ENCODE data around the gene FREY1. TPM values are rescaled to one million over a fixed set of nuclear protein-coding genes. Genes with fewer than 3 reads are reported as not detected.

Gene FREY1
- total RNA-seq, 1 experiment from 2014 or later = 1.4 TPM

DNA sequence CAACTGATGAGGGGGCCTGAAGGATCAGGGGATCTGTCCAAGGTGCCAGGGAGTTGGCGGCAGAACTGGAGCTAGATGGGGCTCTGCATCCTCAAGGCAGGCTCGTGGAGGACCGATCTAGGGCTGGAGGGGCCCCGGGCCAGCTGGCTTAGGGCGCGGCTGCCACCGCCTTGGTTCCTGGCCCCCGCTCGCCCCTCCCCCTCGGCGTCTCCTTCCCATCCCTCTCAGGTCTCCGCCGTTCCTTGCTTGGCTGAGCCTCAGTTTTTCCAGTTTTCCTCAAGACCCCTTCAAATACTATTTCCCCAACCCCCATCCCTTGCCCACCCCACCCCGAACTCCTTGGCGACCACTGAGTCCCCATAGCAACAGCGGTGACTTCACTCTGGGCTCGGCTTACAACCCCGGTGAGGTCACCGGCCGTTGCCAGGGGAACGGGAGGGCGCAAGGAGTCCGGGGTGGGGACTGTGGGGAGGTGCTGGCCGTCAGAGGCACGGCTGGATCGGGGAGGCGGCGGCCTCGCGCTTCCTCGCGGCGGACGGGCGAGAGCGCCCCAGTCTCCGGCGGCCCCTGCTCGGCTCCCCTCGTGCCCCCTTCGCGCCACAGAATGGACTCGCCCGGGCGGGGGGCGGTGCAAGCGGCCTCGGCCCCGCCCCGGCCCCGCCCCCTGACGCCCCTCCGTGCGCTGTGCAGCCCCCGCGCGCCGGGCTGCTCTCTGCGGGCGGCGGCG, 7.5 kb downstream of the FREY1 start:
- peak; percentile 87 for ATAC-seq
- no peak for TF ChIP-seq SIN3A (IDR thresholded peaks at IDR 0.05; ENCODE audit: borderline replicate concordance, insufficient read depth, low read depth, low read length)
- TF ChIP-seq, protein P1, sequence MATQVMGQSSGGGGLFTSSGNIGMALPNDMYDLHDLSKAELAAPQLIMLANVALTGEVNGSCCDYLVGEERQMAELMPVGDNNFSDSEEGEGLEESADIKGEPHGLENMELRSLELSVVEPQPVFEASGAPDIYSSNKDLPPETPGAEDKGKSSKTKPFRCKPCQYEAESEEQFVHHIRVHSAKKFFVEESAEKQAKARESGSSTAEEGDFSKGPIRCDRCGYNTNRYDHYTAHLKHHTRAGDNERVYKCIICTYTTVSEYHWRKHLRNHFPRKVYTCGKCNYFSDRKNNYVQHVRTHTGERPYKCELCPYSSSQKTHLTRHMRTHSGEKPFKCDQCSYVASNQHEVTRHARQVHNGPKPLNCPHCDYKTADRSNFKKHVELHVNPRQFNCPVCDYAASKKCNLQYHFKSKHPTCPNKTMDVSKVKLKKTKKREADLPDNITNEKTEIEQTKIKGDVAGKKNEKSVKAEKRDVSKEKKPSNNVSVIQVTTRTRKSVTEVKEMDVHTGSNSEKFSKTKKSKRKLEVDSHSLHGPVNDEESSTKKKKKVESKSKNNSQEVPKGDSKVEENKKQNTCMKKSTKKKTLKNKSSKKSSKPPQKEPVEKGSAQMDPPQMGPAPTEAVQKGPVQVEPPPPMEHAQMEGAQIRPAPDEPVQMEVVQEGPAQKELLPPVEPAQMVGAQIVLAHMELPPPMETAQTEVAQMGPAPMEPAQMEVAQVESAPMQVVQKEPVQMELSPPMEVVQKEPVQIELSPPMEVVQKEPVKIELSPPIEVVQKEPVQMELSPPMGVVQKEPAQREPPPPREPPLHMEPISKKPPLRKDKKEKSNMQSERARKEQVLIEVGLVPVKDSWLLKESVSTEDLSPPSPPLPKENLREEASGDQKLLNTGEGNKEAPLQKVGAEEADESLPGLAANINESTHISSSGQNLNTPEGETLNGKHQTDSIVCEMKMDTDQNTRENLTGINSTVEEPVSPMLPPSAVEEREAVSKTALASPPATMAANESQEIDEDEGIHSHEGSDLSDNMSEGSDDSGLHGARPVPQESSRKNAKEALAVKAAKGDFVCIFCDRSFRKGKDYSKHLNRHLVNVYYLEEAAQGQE (IDR thresholded peaks at IDR 0.05; ENCODE audit: insufficient read depth in 1 of 2, low read depth in 2 of 2, low read length in 1 of 2) = peak; percentile 96 to 97
- in situ Hi-C loops (cut with HindIII; ENCODE audit: low pct_unique_long_range_greater_than_20kb, low sequenced_read_pairs) (no loop called here), intact Hi-C loops (cut with micrococcal nuclease; ENCODE audit: unreplicated experiment) (no loop called here)
- peak overlapping the region; percentile 69; the same call in 1 of the 2 replicates for H3K27ac ChIP-seq (ENCODE audit: low read length)
- H3K36me3 ChIP-seq (ENCODE audit: control insufficient read depth, insufficient read depth, low read length) = no peaks in the 10 kb centered on the region
- H3K9me3 ChIP-seq (ENCODE audit: control insufficient read depth, insufficient read depth, low read depth, low read length) = no peaks in the 10 kb centered on the region
- POLR2A ChIA-PET = no interaction called here
- no TSS peak for BruUV-seq (replicated peaks)
- peak overlapping the region; percentile 53 to 59 for H3K4me3 ChIP-seq (ENCODE audit: low read depth in 2 of 2, low read length in 2 of 2)
- no peaks in the 10 kb centered on the region for H3K27me3 ChIP-seq (ENCODE audit: control insufficient read depth, insufficient read depth, low read length)
- peak; percentile 17 for DNase-seq (ENCODE audit: low read depth, low spot score)
- peaks cover 6% of the 10 kb centered on the region; the same call in 1 of the 2 replicates for H3K4me1 ChIP-seq (ENCODE audit: control insufficient read depth, insufficient read depth, low read length)
- CTCF ChIA-PET = no interaction called here

DNA sequence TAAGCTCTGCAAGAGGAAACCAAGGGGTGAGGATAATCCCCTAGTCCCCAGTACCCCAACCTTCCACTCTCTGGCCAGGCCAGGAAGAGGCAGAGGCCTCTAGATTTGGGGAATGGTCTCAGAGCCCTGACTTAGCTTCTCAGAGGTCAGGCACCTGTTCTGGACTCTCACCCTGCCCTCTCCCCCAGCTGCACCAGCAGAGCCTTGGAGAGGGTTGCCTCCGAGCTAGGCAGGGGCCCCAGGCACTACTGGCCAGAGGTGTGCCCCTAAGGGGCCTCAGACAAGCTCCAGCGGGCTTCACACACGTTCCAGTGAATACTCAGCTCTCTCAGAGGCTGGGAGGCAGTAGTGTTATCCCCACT, 8.0 kb downstream of the FREY1 start:
- no peak for DNase-seq (ENCODE audit: low read depth, low spot score)
- CTCF ChIA-PET = no interaction called here
- intact Hi-C loops (cut with micrococcal nuclease; ENCODE audit: unreplicated experiment) = no loop called here

More for the DNA sequence above, 8.0 kb downstream of the FREY1 start:
- in situ Hi-C loops (cut with HindIII; ENCODE audit: low pct_unique_long_range_greater_than_20kb, low sequenced_read_pairs) = no loop called here
- Histone ChIP-seq H3K27me3 (ENCODE audit: control insufficient read depth, insufficient read depth, low read length) (no peaks in the 10 kb centered on the region), H3K4me1 (ENCODE audit: control insufficient read depth, insufficient read depth, low read length) (peaks cover 6% of the 10 kb centered on the region; the same call in 1 of the 2 replicates), H3K36me3 (ENCODE audit: control insufficient read depth, insufficient read depth, low read length) (no peaks in the 10 kb centered on the region), H3K9me3 (ENCODE audit: control insufficient read depth, insufficient read depth, low read depth, low read length) (no peaks in the 10 kb centered on the region), H3K27ac (ENCODE audit: low read length) (no peak overlapping the region), H3K4me3 (ENCODE audit: low read depth in 2 of 2, low read length in 2 of 2) (peak overlapping the region; percentile 53 to 59)
- no peak for ATAC-seq
- POLR2A ChIA-PET = no interaction called here
- BruUV-seq (replicated peaks) = no TSS peak
- no peak for TF ChIP-seq TCF7L2 (IDR thresholded peaks at IDR 0.05; ENCODE audit: low read depth, low read length)
- TF ChIP-seq, protein P2, sequence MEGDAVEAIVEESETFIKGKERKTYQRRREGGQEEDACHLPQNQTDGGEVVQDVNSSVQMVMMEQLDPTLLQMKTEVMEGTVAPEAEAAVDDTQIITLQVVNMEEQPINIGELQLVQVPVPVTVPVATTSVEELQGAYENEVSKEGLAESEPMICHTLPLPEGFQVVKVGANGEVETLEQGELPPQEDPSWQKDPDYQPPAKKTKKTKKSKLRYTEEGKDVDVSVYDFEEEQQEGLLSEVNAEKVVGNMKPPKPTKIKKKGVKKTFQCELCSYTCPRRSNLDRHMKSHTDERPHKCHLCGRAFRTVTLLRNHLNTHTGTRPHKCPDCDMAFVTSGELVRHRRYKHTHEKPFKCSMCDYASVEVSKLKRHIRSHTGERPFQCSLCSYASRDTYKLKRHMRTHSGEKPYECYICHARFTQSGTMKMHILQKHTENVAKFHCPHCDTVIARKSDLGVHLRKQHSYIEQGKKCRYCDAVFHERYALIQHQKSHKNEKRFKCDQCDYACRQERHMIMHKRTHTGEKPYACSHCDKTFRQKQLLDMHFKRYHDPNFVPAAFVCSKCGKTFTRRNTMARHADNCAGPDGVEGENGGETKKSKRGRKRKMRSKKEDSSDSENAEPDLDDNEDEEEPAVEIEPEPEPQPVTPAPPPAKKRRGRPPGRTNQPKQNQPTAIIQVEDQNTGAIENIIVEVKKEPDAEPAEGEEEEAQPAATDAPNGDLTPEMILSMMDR (IDR thresholded peaks at IDR 0.05) = no peak
- no peak for TF ChIP-seq SIN3A (IDR thresholded peaks at IDR 0.05; ENCODE audit: borderline replicate concordance, insufficient read depth, low read depth, low read length)
- TF ChIP-seq POLR2AphosphoS5 (IDR thresholded peaks at IDR 0.05; ENCODE audit: low read depth, low read length) = no peak
- TF ChIP-seq, protein P1 (IDR thresholded peaks at IDR 0.05; ENCODE audit: insufficient read depth in 1 of 2, low read depth in 2 of 2, low read length in 1 of 2) = no peak
